EL (cell line): ENCODE measurements around the gene B4GALNT3.

Source experiments
- DNase-seq: peaks from one replicate; pipeline ENCODE4 v3.0.0-alpha.2; 2016

B4GALNT3 gene

GRCh38 chr12:468671-469389 is 9.1 kb downstream of the B4GALNT3 start:
- DNase-seq = peak; percentile 16

GRCh38 chr12:470133-470532 is 10.4 kb downstream of the B4GALNT3 start:
- DNase-seq = no peak

- DNase-seq = no peak
These were observed 13.5 kb downstream of the B4GALNT3 start for GRCh38 chr12:473198-473597.

GRCh38 chr12:473863-474577 is 14.3 kb downstream of the B4GALNT3 start:
- DNase-seq = peak; percentile 43

- DNase-seq = no peak
These were observed 15.5 kb downstream of the B4GALNT3 start for GRCh38 chr12:475286-475685.

- no peak for DNase-seq
These were observed 19.4 kb downstream of the B4GALNT3 start for GRCh38 chr12:479161-479560.

- DNase-seq = no peak
These were observed 21.4 kb downstream of the B4GALNT3 start for GRCh38 chr12:480831-481816.

GRCh38 chr12:482061-482460 is 22.3 kb downstream of the B4GALNT3 start:
- no peak for DNase-seq

GRCh38 chr12:484096-484495 is 24.4 kb downstream of the B4GALNT3 start:
- no peak for DNase-seq

- DNase-seq = no peak
These were observed 30.5 kb downstream of the B4GALNT3 start for GRCh38 chr12:490260-490659.

- no peak for DNase-seq
These were observed 35.7 kb downstream of the B4GALNT3 start for GRCh38 chr12:495466-495865.

GRCh38 chr12:496736-497135 is 37.0 kb downstream of the B4GALNT3 start:
- DNase-seq = no peak

- DNase-seq = no peak
These were observed 37.9 kb downstream of the B4GALNT3 start for GRCh38 chr12:497501-498160.

GRCh38 chr12:499837-500458 is 40.2 kb downstream of the B4GALNT3 start:
- no peak for DNase-seq

- no peak for DNase-seq
These were observed 42.1 kb downstream of the B4GALNT3 start for GRCh38 chr12:501722-502447.

- no peak for DNase-seq
These were observed 43.5 kb downstream of the B4GALNT3 start for GRCh38 chr12:503111-503761.

- no peak for DNase-seq
These were observed 45.5 kb downstream of the B4GALNT3 start for GRCh38 chr12:505221-505620.

GRCh38 chr12:507391-507796 is 47.7 kb downstream of the B4GALNT3 start:
- DNase-seq = no peak

- no peak for DNase-seq
These were observed 48.4 kb downstream of the B4GALNT3 start for GRCh38 chr12:508145-508544.

GRCh38 chr12:508795-509194 is 49.1 kb downstream of the B4GALNT3 start:
- DNase-seq = no peak

GRCh38 chr12:509500-509899 is 49.8 kb downstream of the B4GALNT3 start:
- DNase-seq = peak; percentile 62
